EL (cell line): ENCODE measurements around the gene RAB1B.
"Not testable (repeated sequence)": the region's sequence is repeated elsewhere in the genome, so short reads cannot be mapped to it uniquely, and the experiment has no call there.

Source experiments
- DNase-seq: peaks from one replicate; pipeline ENCODE4 v3.0.0-alpha.2; 2016

Gene RAB1B

DNA sequence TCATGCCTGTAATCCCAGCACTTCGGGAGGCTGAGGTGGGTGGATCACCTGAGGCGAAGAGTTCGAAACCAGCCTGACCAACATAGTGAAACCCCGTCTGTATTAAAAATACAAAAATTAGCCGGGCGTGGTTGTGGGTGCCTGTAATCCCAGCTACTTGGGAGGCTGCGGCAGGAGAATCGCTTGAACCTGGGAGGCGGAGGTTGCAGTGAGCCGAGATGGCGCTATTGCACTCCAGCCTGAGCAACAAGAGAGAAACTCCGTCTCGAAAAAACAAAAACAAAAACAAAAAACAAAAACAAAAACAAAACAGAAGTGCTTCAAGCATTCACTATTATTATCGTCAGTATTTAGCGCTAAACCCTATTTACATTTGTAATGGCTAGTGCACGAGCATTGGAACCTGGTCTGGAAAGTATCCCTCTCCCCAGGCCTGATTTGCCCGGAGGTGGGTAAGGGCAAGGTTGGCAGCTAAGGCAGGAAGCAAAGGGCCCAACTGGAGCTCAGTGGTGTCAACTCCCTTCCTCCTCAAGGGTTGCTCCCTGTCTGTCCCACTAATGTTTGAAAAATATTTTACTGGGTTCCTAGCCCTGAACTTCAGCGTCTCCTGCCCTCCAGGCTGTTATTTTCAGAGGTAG is 42.5 kb downstream of the RAB1B start:
- DNase-seq: not testable (repeated sequence)

DNA sequence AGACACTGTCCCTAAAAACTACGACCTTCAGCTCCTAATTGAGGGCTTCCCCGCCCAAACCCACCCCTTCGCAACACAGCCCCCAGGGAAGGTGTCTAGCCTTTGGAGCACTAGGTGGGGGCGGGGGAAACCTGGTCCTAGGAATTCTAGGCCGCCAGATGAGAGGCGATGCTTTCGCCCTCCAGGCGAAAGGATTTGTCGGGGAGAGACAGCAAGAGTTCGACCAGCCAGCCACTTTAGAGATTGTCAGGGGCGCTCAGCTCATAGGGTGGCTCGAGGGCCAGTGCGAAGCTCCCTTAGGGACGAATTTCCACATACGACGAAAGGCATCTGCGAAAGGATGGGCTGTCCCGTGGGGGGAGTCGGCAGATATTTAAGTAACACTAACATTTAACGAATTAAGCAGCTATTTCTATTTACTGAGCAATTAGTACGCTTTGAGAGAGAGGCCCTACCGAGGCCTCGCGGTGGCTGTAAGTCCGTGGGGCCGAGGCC is 43.1 kb downstream of the RAB1B start:
- DNase-seq: no peak

DNA sequence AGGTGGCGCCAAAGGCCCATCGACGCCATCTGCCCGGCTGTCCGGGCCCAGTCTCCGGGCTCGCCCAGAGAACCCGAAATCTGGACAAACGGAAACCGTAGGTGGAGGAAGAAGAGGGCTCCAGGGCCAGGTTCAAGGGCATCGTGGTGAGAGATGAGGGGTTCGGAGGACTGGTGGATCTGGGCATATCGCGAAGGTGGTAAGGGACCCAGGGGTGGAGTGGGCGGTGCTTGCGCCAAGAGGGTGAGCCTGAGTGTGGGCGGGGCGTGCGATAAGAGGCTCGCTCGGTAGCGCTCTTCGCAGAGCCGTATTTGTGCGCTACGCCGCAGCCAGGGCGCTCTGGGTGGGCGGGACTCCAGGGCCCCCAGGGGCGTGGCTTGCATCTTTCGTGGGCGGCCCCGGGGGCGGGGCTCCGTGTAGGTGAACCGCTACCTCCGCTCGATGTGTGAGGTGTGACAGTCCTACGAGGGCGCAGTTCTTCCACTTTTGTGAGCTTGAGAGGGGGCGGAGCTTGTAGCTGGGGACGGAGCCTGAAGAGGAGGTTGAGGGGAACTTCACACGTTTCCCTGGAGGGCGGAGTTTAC is 43.6 kb downstream of the RAB1B start:
- DNase-seq: peak; percentile 92

DNA sequence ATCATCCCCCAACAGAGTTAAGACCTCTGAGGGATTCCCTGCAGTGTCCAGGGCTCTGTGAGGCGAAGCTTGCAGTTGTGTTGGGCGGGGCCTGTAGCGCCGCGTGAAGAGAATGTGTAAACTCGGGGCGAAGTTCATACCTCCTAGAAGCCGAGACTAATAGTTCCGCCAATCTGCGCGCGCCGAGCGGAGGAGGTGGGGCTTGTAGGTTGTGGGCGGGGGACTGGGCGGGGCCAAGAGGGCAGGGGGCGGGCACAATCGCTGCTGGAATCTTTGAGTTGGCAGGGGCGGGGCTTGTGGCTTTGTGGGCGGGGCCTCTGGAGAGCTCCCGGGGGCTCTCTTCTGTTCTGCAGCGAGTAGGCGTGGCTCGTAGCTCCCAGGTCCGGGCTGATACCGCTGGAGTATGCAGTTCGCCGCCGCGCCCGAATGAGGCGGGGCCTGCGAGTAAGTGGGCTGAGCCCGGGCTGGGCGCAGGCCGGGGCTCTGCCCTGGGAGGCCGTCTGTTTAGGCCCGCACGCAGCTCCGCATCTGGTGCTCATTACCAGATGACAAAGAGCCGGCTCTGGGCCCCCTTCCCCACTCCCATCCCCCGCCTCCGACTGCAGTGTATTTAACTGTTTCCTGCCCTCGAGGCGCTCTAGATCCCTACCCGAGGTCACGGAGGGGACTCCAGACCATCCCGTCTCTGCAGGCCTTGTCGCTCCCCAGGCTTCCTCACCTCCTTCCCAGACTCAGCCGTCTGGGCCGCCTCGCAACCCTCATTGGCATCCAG is 44.3 kb downstream of the RAB1B start:
- peak; percentile 100 for DNase-seq

DNA sequence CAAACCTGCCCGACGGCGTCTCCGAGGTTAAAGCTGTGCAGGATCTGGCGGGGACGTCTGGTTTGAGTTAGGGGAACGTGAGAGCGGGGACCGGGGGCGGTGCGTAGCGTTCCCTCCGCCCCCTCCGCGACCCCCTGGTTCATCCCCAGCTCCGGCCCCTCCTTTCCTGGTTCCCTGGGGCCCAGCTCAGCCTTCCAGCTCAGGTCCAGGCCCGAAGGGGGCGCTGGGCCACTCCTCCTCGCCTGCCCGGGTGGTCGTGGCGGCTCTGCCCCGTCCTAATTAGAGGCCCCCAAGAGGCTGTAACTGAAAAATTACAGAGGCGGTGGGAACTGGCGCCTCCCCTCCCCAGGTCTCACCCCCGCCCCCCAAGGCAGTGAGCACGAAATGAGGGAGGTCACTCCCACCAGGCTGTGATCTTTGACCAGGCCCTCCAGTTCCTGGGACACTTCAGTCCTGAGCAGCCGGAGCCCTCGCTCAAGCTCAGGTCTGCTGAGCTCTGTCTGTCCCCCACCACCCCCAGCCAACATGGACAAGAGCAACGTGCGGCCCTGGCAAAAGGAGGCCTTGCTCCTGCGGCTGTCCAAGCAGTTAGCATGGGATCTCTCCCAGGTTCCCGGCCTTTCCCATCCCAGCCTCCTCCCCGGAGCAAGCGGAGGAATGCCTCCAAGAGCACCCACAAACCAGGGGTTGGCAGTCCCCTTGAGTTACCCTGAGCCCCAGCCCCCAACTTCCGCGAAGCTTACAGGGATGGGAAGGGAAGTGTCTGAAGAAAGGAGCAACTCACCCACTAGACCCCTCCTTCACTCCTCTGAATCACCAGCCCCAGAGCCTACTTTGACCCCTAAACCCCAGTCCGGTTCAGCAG is 45.1 kb downstream of the RAB1B start:
- DNase-seq: peak; percentile 59

DNA sequence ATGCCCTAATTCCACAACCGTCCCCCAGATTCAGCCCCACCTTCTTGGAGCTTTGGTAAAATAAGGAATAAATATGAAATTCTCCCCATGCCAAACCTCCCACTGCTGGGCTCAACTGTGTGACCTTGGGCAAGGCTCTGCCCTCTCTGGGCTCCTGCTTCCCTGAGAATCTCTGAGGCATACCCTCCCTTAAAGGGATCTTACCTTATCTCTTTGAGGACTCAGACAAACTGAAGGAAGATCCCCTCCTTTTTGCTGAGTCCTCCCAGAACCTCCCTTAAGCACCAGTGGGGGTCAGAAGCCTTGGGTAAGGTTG is 45.7 kb downstream of the RAB1B start:
- DNase-seq: no peak

DNA sequence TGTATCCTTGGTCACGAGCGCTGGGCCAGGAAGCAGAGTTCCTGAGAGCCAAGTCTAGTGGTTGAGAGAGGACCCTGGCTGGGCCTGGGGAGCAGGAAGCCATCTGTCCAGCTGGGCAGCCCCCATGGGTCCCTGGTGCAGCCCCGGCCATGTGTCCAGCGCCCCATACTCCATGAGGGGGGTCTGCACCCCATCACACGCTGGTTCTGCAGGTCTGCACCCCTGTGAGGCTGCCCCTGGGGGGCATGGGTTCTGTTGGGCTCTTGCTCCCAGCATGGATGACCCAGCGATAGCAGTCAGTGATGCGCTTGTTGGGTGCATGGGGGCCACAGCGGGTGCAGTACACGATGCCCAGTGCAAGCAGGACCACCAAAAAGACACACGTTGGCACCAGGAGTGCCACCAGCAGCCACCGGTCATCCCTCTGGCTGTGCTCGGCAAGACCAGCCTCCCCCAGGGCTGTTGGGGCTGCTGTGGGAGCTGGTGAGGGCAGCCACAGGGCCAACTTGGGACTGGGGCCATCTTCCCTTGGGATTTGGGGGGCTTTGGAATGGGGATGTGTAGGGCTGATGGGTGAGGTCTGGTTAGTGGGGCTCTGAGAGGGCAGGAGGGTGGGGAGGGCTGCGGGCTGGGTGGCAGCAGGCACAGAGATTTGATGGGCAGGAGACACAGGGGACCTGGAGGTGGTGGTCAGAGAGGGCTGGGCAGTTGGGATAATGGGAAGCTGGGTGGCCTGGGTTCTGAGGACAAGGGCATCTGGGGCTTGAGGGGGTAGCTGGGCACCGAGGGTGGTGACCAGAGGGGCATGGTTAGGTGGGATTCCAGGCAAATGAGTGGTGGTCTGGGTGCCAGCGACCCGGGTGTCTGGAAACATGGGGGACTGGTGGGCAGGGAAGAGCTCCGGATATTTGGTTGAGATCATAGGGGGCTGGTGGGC is 46.4 kb downstream of the RAB1B start:
- no peak for DNase-seq

DNA sequence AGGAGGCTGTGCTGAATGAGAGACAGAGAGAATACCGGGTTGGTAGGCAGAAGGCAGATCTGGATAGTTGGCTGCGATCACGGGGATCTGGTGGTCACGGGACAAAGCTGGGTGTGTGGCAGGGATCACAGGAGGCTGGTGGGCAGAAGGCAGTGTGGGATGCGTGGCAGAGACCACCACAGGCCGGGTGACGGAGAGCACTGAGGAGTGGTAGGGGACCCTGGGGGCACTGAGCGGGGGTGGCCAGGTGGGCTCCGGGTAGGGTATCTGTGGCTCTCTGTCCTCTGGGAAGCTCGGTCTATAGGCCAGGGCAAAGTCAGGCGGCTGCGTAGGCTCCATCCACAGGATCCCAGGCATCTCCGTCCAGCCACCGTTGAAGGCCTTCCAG is 47.1 kb downstream of the RAB1B start:
- no peak for DNase-seq

DNA sequence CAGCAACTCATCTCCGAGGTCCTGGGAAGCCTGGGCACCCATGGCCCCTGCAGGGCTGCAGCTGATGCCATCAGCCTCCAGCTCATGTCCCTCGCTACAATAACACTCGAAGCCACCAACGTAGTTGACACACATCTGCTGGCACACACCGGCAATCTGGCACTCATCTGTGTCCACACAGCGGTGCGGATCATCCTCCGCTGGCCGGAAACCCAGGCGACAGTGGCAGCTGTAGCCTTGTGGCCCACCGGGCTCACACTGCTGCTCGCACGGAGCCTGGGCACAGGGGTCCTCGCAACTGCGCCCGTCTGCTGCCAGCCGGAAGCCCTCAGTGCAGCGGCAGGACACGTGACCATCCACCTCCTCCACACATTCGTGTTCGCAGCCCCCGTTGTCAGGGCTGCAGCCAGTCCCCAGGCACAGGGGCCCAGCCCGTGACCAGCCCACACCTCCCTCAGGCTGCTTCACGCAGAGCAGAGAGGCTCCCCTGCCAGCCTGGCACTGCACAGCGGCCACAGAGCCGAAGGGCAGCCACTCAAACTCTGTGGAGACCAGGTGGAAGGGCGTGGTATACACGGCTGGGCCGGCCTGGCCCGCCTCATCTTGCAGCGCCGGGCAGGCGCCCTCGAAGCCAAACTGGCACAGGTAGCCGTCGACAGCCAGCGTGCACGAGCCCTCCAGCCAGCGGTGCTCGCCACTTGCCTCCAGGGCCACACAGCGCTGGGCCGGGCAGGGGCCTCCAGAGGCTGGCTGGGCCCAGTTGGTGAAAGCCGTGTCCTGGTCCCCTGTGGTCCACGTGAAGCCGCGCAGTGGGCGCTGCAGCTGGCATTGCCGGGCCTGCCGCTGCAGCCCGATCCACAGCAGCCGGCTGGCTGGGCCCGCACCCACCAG is 47.7 kb downstream of the RAB1B start:
- DNase-seq: peak; percentile 27

DNA sequence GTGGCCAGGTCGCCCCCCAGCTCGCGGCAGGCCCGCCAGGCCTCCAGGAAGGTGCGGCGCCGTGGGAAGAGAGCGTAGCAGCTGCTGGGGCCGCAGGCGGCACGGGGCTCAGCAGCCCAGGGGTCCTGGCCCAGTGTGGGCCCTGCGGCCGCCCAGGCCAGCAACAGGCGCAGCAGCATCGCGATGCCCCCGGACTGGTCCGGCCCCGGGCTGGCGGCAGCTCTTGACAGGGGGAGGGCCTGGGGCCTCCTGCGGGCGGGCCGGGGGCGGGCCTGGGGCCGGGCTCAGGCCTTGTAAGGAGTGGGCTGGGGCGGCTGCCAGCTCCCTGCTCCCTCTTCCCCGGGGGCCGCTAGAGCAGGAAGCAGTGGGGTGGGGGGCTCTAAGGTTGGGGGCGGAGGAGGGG is 48.4 kb downstream of the RAB1B start, which contains the start of gene CD248:
TSS of gene CD248 (minus strand) at position 196 of the 403 bp plus-strand sequence. CDS start at position 179, 17 bp downstream.
- peak; percentile 76 for DNase-seq

DNA sequence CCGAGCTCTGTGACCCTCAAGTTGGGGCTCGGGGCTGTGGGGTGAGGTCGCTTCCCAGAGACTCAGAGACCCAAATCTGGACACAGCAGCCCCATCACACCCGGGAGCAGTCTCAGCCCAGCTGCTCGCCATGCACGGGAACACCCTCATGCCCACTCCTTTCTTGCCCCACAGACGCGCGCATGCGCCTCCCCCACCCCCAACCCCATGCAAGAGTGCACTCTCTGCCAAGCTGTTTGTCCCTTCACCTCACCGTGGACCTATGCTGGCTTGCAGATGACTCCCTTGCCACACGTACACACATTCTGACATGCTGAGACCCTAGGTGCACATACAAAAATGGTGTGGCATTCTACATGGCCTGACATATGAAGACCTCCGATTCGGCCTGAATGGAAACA is 48.9 kb downstream of the RAB1B start:
- DNase-seq: peak; percentile 64

DNA sequence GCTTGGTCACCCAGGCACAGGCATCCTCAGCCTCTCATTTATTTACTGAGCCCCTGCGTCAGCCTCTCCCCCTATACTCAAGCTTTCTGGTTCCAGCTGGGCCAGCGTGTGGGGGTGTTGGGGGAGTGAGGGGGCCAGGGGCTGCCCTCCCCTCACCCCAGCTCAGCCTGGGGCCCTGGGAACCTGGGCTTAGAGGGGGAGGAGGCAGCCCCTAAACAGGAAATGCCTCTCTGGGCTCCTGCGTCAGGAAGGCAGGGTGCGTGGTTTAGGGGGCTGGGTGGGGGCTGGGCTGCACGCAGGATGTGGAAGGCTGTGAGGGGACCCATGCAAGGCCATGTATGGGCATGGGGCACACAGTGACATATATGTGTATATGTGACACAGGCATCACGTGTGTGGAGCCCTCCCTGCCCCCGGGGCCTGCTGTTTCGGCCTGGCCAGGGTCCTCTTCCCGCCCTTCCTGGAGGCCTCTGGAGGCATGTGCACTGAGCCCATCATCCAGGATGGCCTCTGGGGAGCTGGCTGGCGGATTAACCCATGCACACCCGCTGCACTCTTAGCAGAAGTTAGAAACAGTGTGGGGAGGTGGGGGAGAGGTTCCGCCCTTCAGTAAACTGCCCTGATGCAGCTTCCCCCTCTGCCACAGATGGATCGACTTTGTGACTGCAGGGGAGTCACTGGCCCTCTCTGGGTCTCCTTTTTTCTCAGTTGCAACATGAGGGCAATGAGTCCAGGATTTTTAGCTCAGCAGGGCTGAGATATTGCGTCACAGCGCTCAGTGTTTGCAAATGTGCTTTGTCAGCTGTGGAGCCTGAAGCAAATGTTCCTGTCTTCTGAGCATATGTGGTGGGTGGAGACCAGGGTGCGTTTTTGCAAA is 49.5 kb downstream of the RAB1B start:
- DNase-seq: peak; percentile 78

DNA sequence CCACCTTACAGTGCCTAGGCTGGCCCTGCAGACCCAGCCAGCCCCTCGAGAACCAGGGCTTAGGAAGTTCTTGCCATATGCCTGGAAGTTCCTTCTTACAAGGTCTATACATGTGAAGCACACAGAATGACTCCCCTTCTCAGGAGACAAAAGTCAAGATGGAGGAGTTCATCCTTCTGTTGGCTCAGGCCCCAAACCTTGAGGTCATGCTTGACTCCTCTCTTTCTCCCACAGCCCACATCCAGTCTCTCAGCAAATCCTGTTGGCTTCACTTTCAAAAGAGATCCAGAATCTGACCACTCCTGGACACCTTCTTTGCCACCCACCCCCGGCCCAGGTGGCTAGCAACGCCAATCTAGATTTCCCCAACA is 50.1 kb downstream of the RAB1B start:
- DNase-seq: no peak

DNA sequence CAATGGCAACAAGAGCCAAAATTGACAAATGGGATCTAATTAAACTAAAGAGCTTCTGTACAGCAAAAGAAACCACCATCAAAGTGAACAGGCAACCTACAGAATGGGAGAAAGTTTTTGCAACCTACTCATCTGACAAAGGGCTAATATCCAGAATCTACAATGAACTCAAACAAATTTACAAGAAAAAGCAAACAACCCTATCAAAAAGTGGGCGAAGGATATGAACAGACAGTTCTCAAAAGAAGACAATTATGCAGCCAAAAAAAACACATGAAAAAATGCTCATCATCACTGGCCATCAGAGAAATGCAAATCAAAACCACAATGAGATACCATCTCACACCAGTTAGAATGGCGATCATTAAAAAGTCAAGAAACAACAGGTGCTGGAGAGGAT is 51.9 kb downstream of the RAB1B start:
- DNase-seq: not testable (repeated sequence)

DNA sequence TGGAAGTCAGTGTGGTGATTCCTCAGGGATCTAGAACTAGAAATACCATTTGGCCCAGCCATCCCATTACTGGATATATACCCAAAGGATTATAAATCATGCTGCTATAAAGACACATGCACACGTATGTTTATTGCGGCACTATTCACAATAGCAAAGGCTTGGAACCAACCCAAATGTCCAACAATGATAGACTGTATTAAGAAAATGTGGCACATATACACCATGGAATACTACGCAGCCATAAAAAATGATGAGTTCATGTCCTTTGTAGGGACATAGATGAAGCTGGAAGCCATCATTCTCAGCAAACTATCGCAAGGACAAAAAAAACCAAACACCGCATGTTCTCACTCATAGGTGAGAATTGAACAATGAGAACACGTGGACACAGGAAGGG is 52.3 kb downstream of the RAB1B start:
- DNase-seq: not testable (repeated sequence)

DNA sequence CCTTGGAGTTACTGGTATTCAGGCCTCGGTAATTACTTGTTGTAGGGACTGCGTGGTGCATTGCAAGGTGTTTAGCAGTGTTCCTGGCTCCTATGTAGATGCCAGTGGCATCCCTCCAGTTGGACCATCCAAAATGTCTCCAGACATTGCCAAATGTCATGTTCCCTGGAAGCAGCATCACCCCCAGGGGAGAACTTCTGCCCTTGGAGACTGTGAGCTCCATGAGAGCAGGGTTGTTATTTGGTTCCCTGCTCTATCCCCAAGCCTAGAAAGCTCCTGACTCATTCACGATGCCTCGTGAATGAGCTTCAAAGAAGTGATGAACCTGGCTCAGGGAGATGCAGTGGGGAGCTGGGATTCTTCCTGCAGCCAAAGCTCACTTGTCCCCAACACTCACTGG is 53.2 kb downstream of the RAB1B start:
- DNase-seq: no peak

DNA sequence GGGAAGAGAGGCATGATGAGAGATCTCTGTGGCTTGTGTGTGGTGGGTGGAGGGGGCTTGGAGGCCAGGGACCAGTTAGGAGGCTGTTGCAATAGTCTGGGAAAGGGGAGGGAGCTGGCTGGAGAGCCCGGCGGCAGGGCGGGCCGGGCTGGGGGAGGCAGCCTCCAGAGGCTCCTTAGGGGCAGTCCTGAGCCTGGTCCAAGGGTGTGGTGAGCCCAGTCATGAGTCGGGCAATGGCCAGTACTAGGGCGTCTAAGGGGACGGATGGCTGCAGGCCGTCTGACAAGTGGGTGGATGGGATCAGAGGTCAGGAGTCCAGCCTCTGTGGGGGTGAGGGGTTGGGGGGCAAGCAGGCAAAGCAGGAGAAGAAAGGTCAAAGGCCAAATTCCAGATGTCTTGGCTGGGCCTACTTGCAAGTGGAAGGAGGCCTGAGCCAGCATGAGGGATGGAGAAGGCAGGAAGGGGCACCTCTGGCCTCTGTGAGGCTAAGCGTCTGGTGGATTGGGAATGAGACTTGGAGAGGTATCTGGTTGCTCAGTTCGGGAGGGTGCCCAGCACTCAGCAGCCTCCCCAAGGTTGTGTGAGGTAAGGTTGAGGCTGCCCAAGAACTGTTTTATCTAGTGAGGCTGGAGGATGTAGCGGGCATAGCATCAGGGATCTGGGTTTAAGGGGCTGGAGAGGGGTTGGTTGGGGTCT is 54.4 kb downstream of the RAB1B start:
- DNase-seq: no peak

DNA sequence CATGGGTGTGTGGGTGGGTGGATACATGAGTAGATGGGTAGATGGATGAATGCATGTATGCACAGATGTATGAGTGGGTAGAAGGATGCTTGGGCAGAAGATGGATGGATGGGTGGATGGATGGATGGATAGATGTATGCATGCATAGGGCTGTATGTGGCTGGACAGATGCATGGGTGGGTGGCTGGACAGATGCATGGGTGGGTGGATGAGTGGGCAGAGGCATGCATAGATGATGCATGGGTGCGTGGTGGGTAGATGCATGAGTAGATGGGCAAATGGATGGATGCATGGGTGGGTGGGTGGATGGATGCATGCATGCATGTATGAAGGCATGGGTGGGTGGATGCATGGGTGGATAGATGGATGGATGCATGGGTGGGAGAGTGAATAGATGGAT is 55.2 kb downstream of the RAB1B start:
- no peak for DNase-seq

DNA sequence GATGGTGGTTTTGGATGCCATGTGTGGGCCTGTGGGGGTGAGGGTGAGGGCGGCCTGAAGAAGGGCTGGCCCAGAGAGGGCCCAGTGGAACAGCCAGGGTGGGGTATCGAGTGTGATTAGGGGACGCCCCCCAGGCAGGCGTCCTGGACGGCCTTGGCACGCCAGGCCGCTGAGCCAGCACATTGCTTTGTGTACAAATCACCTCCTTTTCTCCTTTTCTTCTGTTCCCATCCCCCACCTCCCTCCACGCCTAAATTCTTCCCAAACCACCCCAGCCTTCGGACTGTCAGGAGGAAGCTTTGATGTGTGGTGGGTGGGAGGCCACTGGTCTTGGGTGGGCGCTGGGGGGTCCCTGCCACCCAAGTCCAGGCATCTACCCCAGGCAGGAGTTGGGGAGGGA is 56.2 kb downstream of the RAB1B start:
- peak; percentile 74 for DNase-seq
